C4-2B (cell line): Measurements from ENCODE around the gene TM7SF2.

Source experiments
- H3K27ac ChIP-seq: fragments of 450-650 bp; 2 replicates; pipeline ENCODE4 v1.5.1; 2017
- CTCF ChIP-seq: fragments of 450-650 bp; conservative IDR thresholded peaks from 2 replicates; pipeline ENCODE4 v1.5.1; 2017; ENCODE audit warnings: mild to moderate bottlenecking
- ZFX ChIP-seq: fragments of 450-650 bp; IDR thresholded peaks from 2 replicates; pipeline ENCODE4 v1.6.1; 2017

TM7SF2 gene

DNA sequence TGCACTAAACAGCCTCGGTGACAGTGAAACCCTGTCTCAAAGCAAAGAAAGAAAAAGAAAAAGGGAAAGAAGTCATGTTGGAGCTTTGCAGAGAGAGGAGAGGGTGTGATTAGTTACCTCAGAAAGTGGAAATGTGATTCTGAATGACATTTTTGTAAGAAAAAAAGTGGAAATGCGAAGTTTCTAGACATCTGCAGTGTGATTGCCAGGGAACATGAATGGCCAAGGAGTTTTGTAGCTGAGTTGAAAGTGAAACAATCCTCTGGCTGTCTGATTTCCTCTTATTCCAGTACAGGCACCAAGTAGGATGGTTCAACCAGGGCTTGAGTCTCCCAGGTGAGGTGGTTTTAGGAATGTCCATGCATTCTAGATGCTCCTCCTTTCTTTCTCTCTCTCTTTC, 40.5 kb downstream of the TM7SF2 start:
- no peak for TF ChIP-seq CTCF
- TF ChIP-seq ZFX, result no peak
- no peak overlapping the region for H3K27ac ChIP-seq

- no peak overlapping the region for H3K27ac ChIP-seq
- no peak for TF ChIP-seq ZFX
- no peak for TF ChIP-seq CTCF
Observed at GRCh38 chr11:65156256-65156655, 44.6 kb downstream of the TM7SF2 start.

GRCh38 chr11:65156926-65157325, 45.3 kb downstream of the TM7SF2 start:
- TF ChIP-seq ZFX (no peak), CTCF (no peak)
- no peak overlapping the region for H3K27ac ChIP-seq

GRCh38 chr11:65157336-65157735, 45.7 kb downstream of the TM7SF2 start:
- TF ChIP-seq CTCF (no peak), ZFX (no peak)
- H3K27ac ChIP-seq, result no peak overlapping the region

GRCh38 chr11:65159012-65159411, 47.3 kb downstream of the TM7SF2 start:
- no peak for TF ChIP-seq ZFX
- no peak for TF ChIP-seq CTCF
- no peak overlapping the region for H3K27ac ChIP-seq

GRCh38 chr11:65160643-65161042, 49.0 kb downstream of the TM7SF2 start:
- no peak overlapping the region for H3K27ac ChIP-seq

DNA sequence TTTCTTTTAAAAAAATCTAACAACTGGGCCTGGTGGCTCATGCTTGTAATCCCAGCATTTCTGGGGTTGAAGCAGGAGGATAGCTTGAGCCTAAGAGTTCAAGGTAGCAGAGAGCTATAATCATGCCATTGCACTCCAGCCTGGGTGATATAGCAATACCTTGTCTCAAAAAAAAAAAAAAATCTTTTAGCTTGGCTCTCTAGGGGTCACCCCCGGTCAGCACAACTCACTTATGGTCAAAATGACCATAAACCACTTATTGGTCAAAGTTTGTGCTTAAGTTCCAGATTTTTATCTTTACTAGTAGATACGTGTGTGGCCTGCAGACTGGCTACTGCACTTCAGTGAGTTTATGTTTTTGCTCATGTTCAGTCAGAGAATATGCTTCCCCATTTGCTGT, 52.0 kb downstream of the TM7SF2 start:
- no peak for TF ChIP-seq ZFX
- TF ChIP-seq CTCF, result no peak

More at GRCh38 chr11:65160643-65161042, 49.0 kb downstream of the TM7SF2 start:
- TF ChIP-seq CTCF (no peak), ZFX (no peak)

More for the DNA sequence above, 52.0 kb downstream of the TM7SF2 start:
- no peak overlapping the region for H3K27ac ChIP-seq
